GM23338 (cell line): ENCODE data around the gene CCDC127. TPM values are rescaled to one million over a fixed set of nuclear protein-coding genes. Genes with fewer than 3 reads are reported as not detected.

ENCODE experiments used
- ATAC-seq: fragments of 200-7000 bp; cut with Tn5 transposase; 3 replicates; pipeline ENCODE4 v1.9.1; 2020
- DNase-seq: peaks from one replicate; pipeline ENCODE4 v3.0.0-alpha.2; 2015; ENCODE audit warnings: low spot score
- H2AFZ ChIP-seq: fragments of 200-600 bp; sonication (generic); 2 replicates; pipeline ENCODE4 v1.8.0; 2016; ENCODE audit warnings: antibody characterized with exemption, mild to moderate bottlenecking, moderate library complexity
- H3F3A ChIP-seq: fragments of 200-600 bp; sonication (generic); replicated peaks from 2 replicates; pipeline ENCODE4 v1.8.0; 2017; ENCODE audit warnings: antibody characterized with exemption, mixed run types, low read depth
- H3K27ac ChIP-seq: fragments of 200-600 bp; sonication (generic); 2 replicates; pipeline ENCODE4 v1.6.1; 2016; ENCODE audit warnings: low read depth
- H3K27me3 ChIP-seq: fragments of 200-600 bp; sonication (generic); 2 replicates; pipeline ENCODE4 v1.8.0; 2016; ENCODE audit warnings: mild to moderate bottlenecking, mixed run types, moderate library complexity; ENCODE audit not compliant: insufficient read depth
- H3K36me3 ChIP-seq: fragments of 200-600 bp; sonication (generic); 2 replicates; pipeline ENCODE4 v1.8.0; 2016; ENCODE audit warnings: mild to moderate bottlenecking; ENCODE audit not compliant: insufficient read depth
- H3K4me1 ChIP-seq: fragments of 200-600 bp; sonication (generic); 2 replicates; pipeline ENCODE4 v1.8.0; 2016; ENCODE audit warnings: mild to moderate bottlenecking, moderate library complexity; ENCODE audit not compliant: insufficient read depth
- H3K4me2 ChIP-seq: fragments of 200-600 bp; sonication (generic); 2 replicates; pipeline ENCODE4 v1.7.1; 2017; ENCODE audit warnings: mixed run types
- H3K4me3 ChIP-seq: fragments of 200-600 bp; sonication (generic); 2 replicates; pipeline ENCODE4 v1.6.1; 2016; ENCODE audit warnings: mixed run types
- H3K79me2 ChIP-seq: fragments of 200-600 bp; sonication (generic); replicated peaks from 2 replicates; pipeline ENCODE4 v1.8.0; 2017; ENCODE audit warnings: mild to moderate bottlenecking; ENCODE audit not compliant: insufficient read depth
- H3K9me2 ChIP-seq: fragments of 200-600 bp; sonication (generic); 2 replicates; pipeline ENCODE4 v1.8.0; 2017; ENCODE audit not compliant: insufficient read depth
- H4K20me1 ChIP-seq: fragments of 200-600 bp; sonication (generic); replicated peaks from 2 replicates; pipeline ENCODE4 v1.8.0; 2017; ENCODE audit warnings: mild to moderate bottlenecking; ENCODE audit not compliant: insufficient read depth
- H3K27ac Mint-ChIP-seq: 2 replicates; pipeline ENCODE4 v1.8.0; 2020; ENCODE audit warnings: inconsistent platforms, mild to moderate bottlenecking, moderate library complexity, mixed read lengths
- H3K27me3 Mint-ChIP-seq: 3 replicates; pipeline ENCODE4 v1.8.0; 2022; ENCODE audit warnings: low read depth, mild to moderate bottlenecking, moderate library complexity, mixed read lengths, inconsistent platforms; ENCODE audit not compliant: insufficient read depth, poor library complexity
- H3K36me3 Mint-ChIP-seq: 3 replicates; pipeline ENCODE4 v1.8.0; 2021; ENCODE audit warnings: low read depth, mild to moderate bottlenecking, inconsistent platforms, moderate library complexity, mixed read lengths
- H3K4me1 Mint-ChIP-seq: 3 replicates; pipeline ENCODE4 v1.8.0; 2020; ENCODE audit warnings: mild to moderate bottlenecking, inconsistent platforms, mixed read lengths
- H3K4me3 Mint-ChIP-seq: 3 replicates; pipeline ENCODE4 v1.8.0; 2021; ENCODE audit warnings: moderate library complexity, mild to moderate bottlenecking, inconsistent platforms, mixed read lengths
- H3K9me3 Mint-ChIP-seq: 3 replicates; pipeline ENCODE4 v1.8.0; 2020; ENCODE audit warnings: moderate library complexity, mild to moderate bottlenecking, inconsistent platforms, mixed read lengths
- CREB1 ChIP-seq: fragments of 250-450 bp; sonication (Bioruptor Pico); IDR thresholded peaks from 2 replicates; pipeline ENCODE4 v1.5.0; 2020; ENCODE audit warnings: low read depth, mild to moderate bottlenecking, moderate library complexity
- EZH2 ChIP-seq: fragments of 200-600 bp; sonication (generic); IDR thresholded peaks from one replicate; pipeline ENCODE4 v1.8.0; 2017; ENCODE audit warnings: antibody characterized with exemption, mild to moderate bottlenecking, low read depth; ENCODE audit not compliant: unreplicated experiment
- JUNB ChIP-seq: IDR thresholded peaks from one replicate; pipeline ENCODE4 v1.6.1; 2016; ENCODE audit warnings: antibody characterized with exemption; ENCODE audit not compliant: unreplicated experiment
- NANOG ChIP-seq: IDR thresholded peaks from 2 replicates; pipeline ENCODE4 v1.6.1; 2016; ENCODE audit warnings: antibody characterized with exemption, borderline replicate concordance
- POLR2AphosphoS5 ChIP-seq: IDR thresholded peaks from 2 replicates; pipeline ENCODE4 v1.6.1; 2016; ENCODE audit warnings: antibody characterized with exemption, low read depth
- STAT1 ChIP-seq: IDR thresholded peaks from one replicate; pipeline ENCODE4 v1.6.1; 2016; ENCODE audit warnings: antibody characterized with exemption; ENCODE audit not compliant: unreplicated experiment
- ZNF114 ChIP-seq: fragments of 250-450 bp; sonication (Bioruptor Pico); IDR thresholded peaks from 2 replicates; pipeline ENCODE4 v1.5.0; 2020; ENCODE audit warnings: mild to moderate bottlenecking, moderate library complexity
- ZNF331 ChIP-seq: fragments of 250-450 bp; sonication (Bioruptor Pico); IDR thresholded peaks from 2 replicates; pipeline ENCODE4 v1.5.0; 2020; ENCODE audit warnings: low read depth, mild to moderate bottlenecking, moderate library complexity
- ZNF462 ChIP-seq: fragments of 250-450 bp; sonication (Bioruptor Pico); IDR thresholded peaks from 2 replicates; pipeline ENCODE4 v1.5.0; 2020; ENCODE audit warnings: mild to moderate bottlenecking, moderate library complexity
- polyA plus RNA-seq: library from polyadenylated mRNA; unstranded; fragments of >200 nt; fragmentation: Nextera tagmentation; extraction: Ambion mirVana; gene quantifications from 2 replicates; pipeline ENCODE4 v1.2.1, GENCODE V29; 2016
- total RNA-seq: library from RNA; depleted of rRNA; stranded (reverse); fragments of >200 nt; shearing (Covaris generic); gene quantifications from 2 replicates; pipeline ENCODE4 v1.2.3, GENCODE V29; 2014
- TF ChIP-seq, protein P1 (sequence below): IDR thresholded peaks from 2 replicates; pipeline ENCODE4 v1.6.1; 2016; ENCODE audit warnings: antibody characterized with exemption
- TF ChIP-seq, protein P2 (sequence below), 2 experiments: fragments of 200-600 bp in 1 of 2; sonication (generic) in 1 of 2; conservative IDR thresholded peaks; 2 replicates each; pipeline versions ENCODE4 v1.5.1 to v1.6.1; 2016 to 2017; ENCODE audit warnings: antibody characterized with exemption in 2 of 2, low read depth in 2 of 2, mild to moderate bottlenecking in 2 of 2, moderate library complexity in 1 of 2

The CCDC127 gene
- total and polyA plus RNA-seq, 2 experiments from 2014 or later: 6.0 to 7.2 TPM

- TF ChIP-seq ZNF462 (no peak), ZNF331 (no peak), STAT1 (no peak)
- TF ChIP-seq, protein P1, sequence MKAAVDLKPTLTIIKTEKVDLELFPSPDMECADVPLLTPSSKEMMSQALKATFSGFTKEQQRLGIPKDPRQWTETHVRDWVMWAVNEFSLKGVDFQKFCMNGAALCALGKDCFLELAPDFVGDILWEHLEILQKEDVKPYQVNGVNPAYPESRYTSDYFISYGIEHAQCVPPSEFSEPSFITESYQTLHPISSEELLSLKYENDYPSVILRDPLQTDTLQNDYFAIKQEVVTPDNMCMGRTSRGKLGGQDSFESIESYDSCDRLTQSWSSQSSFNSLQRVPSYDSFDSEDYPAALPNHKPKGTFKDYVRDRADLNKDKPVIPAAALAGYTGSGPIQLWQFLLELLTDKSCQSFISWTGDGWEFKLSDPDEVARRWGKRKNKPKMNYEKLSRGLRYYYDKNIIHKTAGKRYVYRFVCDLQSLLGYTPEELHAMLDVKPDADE: no peak
Observed at GRCh38 chr5:206927-207536, 10.9 kb downstream of the CCDC127 start (continued).

GRCh38 chr5:206406-206805, 11.5 kb downstream of the CCDC127 start:
- Mint-ChIP-seq H3K9me3 (no peaks in the 10 kb centered on the region), H3K36me3 (peaks cover 30% of the 10 kb centered on the region), H3K27me3 (peaks cover 5% of the 10 kb centered on the region), H3K4me1 (peaks cover 23% of the 10 kb centered on the region), H3K27ac (no peak overlapping the region), H3K4me3 (no peak overlapping the region)
- Histone ChIP-seq H3F3A (peaks cover 11% of the 10 kb centered on the region), H3K4me3 (no peak overlapping the region), H3K36me3 (no peaks in the 10 kb centered on the region), H3K27ac (no peak overlapping the region), H3K4me2 (no peak overlapping the region), H3K79me2 (peaks cover 45% of the 10 kb centered on the region), H3K9me2 (no peaks in the 10 kb centered on the region), H4K20me1 (peaks cover 28% of the 10 kb centered on the region), H3K4me1 (no peaks in the 10 kb centered on the region; the same call in 1 of the 2 replicates), H2AFZ (no peak overlapping the region), H3K27me3 (no peaks in the 10 kb centered on the region)
- peak; percentile 26; the same call in 1 of the 3 replicates for ATAC-seq
- DNase-seq: no peak
- TF ChIP-seq JUNB (no peak), EZH2 (no peak), ZNF331 (no peak), CREB1 (CRISPR knock-in tag) (no peak), ZNF114 (CRISPR knock-in tag) (no peak), NANOG (no peak), POLR2AphosphoS5 (no peak)
- TF ChIP-seq, protein P1: no peak
- TF ChIP-seq, protein P2, sequence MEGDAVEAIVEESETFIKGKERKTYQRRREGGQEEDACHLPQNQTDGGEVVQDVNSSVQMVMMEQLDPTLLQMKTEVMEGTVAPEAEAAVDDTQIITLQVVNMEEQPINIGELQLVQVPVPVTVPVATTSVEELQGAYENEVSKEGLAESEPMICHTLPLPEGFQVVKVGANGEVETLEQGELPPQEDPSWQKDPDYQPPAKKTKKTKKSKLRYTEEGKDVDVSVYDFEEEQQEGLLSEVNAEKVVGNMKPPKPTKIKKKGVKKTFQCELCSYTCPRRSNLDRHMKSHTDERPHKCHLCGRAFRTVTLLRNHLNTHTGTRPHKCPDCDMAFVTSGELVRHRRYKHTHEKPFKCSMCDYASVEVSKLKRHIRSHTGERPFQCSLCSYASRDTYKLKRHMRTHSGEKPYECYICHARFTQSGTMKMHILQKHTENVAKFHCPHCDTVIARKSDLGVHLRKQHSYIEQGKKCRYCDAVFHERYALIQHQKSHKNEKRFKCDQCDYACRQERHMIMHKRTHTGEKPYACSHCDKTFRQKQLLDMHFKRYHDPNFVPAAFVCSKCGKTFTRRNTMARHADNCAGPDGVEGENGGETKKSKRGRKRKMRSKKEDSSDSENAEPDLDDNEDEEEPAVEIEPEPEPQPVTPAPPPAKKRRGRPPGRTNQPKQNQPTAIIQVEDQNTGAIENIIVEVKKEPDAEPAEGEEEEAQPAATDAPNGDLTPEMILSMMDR (conservative IDR thresholded peaks at IDR 0.05; ENCODE audit: low read depth in 2 of 2): no peak
